GM18499 (cell line): ENCODE results near the gene HOXA9.

Experiments used
- ATAC-seq: cut with Tn5 transposase; IDR thresholded peaks from one replicate; pipeline ENCODE4 v1.9.1; 2021; ENCODE audit warnings: moderate number of reproducible peaks; ENCODE audit not compliant: insufficient read depth, unreplicated experiment

HOXA9 gene

GRCh38 chr7:27116962-27117886 lies 48.1 kb downstream of the HOXA9 start:
- ATAC-seq = no peak

GRCh38 chr7:27116031-27116961 lies 49.0 kb downstream of the HOXA9 start:
- ATAC-seq = no peak

- no peak for ATAC-seq
Observed at GRCh38 chr7:27115221-27116026, 49.9 kb downstream of the HOXA9 start.

- ATAC-seq = no peak
Observed at GRCh38 chr7:27114881-27115220, 50.5 kb downstream of the HOXA9 start.

- no peak for ATAC-seq
Observed at GRCh38 chr7:27113991-27114769, 51.2 kb downstream of the HOXA9 start.

DNA sequence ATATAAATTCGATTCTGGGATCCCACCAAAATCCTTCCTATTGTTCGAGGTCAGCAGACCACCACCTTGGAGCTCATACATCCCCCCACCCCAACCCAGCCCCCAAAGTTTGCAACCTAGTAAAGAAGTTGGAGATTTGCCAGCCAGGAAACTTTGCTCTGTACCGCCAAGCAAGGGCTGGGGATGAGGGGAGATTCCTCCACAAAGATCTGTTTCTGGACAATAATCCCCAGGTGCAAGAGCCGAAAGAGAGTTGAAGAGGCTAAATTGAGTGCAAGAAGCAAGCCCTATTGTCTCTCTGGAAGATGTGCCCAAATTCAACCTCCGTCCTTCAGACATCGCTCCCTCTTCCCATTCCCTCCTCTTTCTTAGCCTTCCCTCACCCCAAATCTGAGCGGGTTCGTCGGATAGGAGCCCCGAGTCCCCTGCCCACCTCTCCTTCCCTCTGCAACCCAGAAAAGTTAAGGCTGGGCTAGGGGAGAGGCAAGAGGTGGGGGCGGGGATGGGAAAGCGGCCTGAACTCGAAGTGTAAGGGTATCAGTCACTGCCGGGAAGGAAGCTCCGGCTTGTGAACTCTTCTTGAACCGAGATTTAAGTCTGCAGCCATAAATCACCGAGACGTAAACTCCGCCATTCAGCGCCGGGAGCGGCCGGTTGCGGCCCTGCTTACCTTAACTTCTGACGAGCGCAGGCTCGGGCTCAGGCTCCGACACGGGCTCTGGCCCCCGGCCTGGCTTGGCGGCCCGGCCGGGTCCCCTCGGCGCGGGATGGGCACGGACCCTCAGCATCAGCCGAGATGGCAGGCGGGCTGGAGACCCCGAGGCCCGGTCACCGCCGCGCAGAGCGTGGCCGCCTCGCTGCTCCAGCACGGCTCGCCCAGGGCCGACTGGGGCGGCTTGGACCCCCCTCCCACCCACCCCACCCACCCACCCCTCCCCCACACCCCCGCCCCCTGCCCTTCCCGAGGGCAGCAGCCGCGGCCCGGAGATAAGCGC lies 52.1 kb downstream of the HOXA9 start:
- ATAC-seq = no peak
